Astrocyte of the spinal cord (primary cell): Measurements from ENCODE around the gene SMAD7.

Experiments used
- DNase-seq: peaks from one replicate; pipeline ENCODE4 v3.0.0; 2011; ENCODE audit warnings: low read depth, low spot score
- H3K4me3 ChIP-seq: 2 replicates; pipeline ENCODE4 v1.5.1; 2011; ENCODE audit warnings: low read depth, mild to moderate bottlenecking, low read length, moderate library complexity
- CTCF ChIP-seq: IDR thresholded peaks from 2 replicates; pipeline ENCODE4 v1.5.1; 2012; ENCODE audit warnings: low read depth, mild to moderate bottlenecking, low read length, inconsistent platforms
- in situ Hi-C: cut with HindIII; loops from 2 replicates; pipeline ENCODE4 v1.10.0; 2017; ENCODE audit warnings: low sequenced_read_pairs

SMAD7 gene

GRCh38 chr18:48882379-48882778, 68.4 kb downstream of the SMAD7 start:
- DNase-seq: no peak
- in situ Hi-C loops: no loop called here
- no peak for TF ChIP-seq CTCF
- no peak overlapping the region for H3K4me3 ChIP-seq

- DNase-seq: no peak
- H3K4me3 ChIP-seq: no peak overlapping the region
- in situ Hi-C loops: no loop called here
- TF ChIP-seq CTCF: no peak
Measured at GRCh38 chr18:48880931-48881330, 69.8 kb downstream of the SMAD7 start.

- no peak overlapping the region for H3K4me3 ChIP-seq
- no peak for DNase-seq
- no peak for TF ChIP-seq CTCF
- in situ Hi-C loops: no loop called here
Measured at GRCh38 chr18:48879008-48879431, 71.7 kb downstream of the SMAD7 start.

- in situ Hi-C loops: no loop called here
- H3K4me3 ChIP-seq: no peak overlapping the region
- no peak for DNase-seq
- TF ChIP-seq CTCF: no peak
Measured at GRCh38 chr18:48878471-48878870, 72.3 kb downstream of the SMAD7 start.

GRCh38 chr18:48877941-48878340, 72.8 kb downstream of the SMAD7 start:
- no peak overlapping the region for H3K4me3 ChIP-seq
- in situ Hi-C loops: no loop called here
- TF ChIP-seq CTCF: no peak

GRCh38 chr18:48876590-48876989, 74.2 kb downstream of the SMAD7 start:
- TF ChIP-seq CTCF: no peak
- DNase-seq: no peak
- no peak overlapping the region for H3K4me3 ChIP-seq
- in situ Hi-C loops: no loop called here

More at GRCh38 chr18:48877941-48878340, 72.8 kb downstream of the SMAD7 start:
- peak; percentile 47 for DNase-seq
